ENCODE data around the gene CIDEB. TPM values are rescaled to one million over a fixed set of nuclear protein-coding genes. Genes with fewer than 3 reads are reported as not detected.

CIDEB gene
- total RNA-seq, 1 experiment from 2014 or later = 0.18 TPM

- POLR2A ChIA-PET = no interaction called here
- no peaks in the 10 kb centered on the region for H3K9me3 ChIP-seq (ENCODE audit: control insufficient read depth, insufficient read depth, low read depth, low read length)
- intact Hi-C loops (cut with micrococcal nuclease; ENCODE audit: unreplicated experiment) (no loop called here), in situ Hi-C loops (cut with HindIII; ENCODE audit: low pct_unique_long_range_greater_than_20kb, low sequenced_read_pairs) (no loop called here)
- no peak overlapping the region for H3K4me3 ChIP-seq (ENCODE audit: low read depth in 2 of 2, low read length in 2 of 2)
- TF ChIP-seq CTCF (IDR thresholded peaks at IDR 0.05) = no peak
- TF ChIP-seq POLR2AphosphoS5 (IDR thresholded peaks at IDR 0.05; ENCODE audit: low read depth, low read length) = no peak
- TF ChIP-seq TCF7L2 (IDR thresholded peaks at IDR 0.05; ENCODE audit: low read depth, low read length) = no peak
- TF ChIP-seq SIN3A (IDR thresholded peaks at IDR 0.05; ENCODE audit: borderline replicate concordance, insufficient read depth, low read depth, low read length) = no peak
- TF ChIP-seq REST (IDR thresholded peaks at IDR 0.05; ENCODE audit: insufficient read depth in 1 of 2, low read depth in 2 of 2, low read length in 1 of 2) = no peak
- ATAC-seq = no peak
- no peaks in the 10 kb centered on the region for H3K36me3 ChIP-seq (ENCODE audit: control insufficient read depth, insufficient read depth, low read length)
- no peaks in the 10 kb centered on the region for H3K4me1 ChIP-seq (ENCODE audit: control insufficient read depth, insufficient read depth, low read length)
- no peaks in the 10 kb centered on the region for H3K27me3 ChIP-seq (ENCODE audit: control insufficient read depth, insufficient read depth, low read length)
- BruUV-seq (replicated peaks) = TSS peak; percentile 28
- CTCF ChIA-PET = no interaction called here
- H3K27ac ChIP-seq (ENCODE audit: low read length) = no peak overlapping the region
- DNase-seq (ENCODE audit: low read depth, low spot score) = no peak
These were observed 6.8 kb upstream of the CIDEB start for GRCh38 chr14:24314377-24315193.

GRCh38 chr14:24313913-24314312 is 6.1 kb upstream of the CIDEB start:
- Histone ChIP-seq H3K27me3 (ENCODE audit: control insufficient read depth, insufficient read depth, low read length) (no peaks in the 10 kb centered on the region), H3K4me3 (ENCODE audit: low read depth in 2 of 2, low read length in 2 of 2) (no peak overlapping the region), H3K9me3 (ENCODE audit: control insufficient read depth, insufficient read depth, low read depth, low read length) (no peaks in the 10 kb centered on the region), H3K4me1 (ENCODE audit: control insufficient read depth, insufficient read depth, low read length) (no peaks in the 10 kb centered on the region), H3K27ac (ENCODE audit: low read length) (no peak overlapping the region), H3K36me3 (ENCODE audit: control insufficient read depth, insufficient read depth, low read length) (no peaks in the 10 kb centered on the region)
- ATAC-seq (no peak), DNase-seq (ENCODE audit: low read depth, low spot score) (no peak)
- BruUV-seq (replicated peaks) = no TSS peak
- POLR2A ChIA-PET = no interaction called here
- TF ChIP-seq REST (IDR thresholded peaks at IDR 0.05; ENCODE audit: insufficient read depth in 1 of 2, low read depth in 2 of 2, low read length in 1 of 2) (no peak), TCF7L2 (IDR thresholded peaks at IDR 0.05; ENCODE audit: low read depth, low read length) (no peak), POLR2AphosphoS5 (IDR thresholded peaks at IDR 0.05; ENCODE audit: low read depth, low read length) (no peak), SIN3A (IDR thresholded peaks at IDR 0.05; ENCODE audit: borderline replicate concordance, insufficient read depth, low read depth, low read length) (no peak), CTCF (IDR thresholded peaks at IDR 0.05) (no peak)
- in situ Hi-C loops (cut with HindIII; ENCODE audit: low pct_unique_long_range_greater_than_20kb, low sequenced_read_pairs) = no loop called here
- intact Hi-C loops (cut with micrococcal nuclease; ENCODE audit: unreplicated experiment) = no loop called here
- CTCF ChIA-PET = no interaction called here
